DMS 273 treated with DMSO at 0.1 percent for 48 hours (cell line): ENCODE results near the gene PLCG1.

Experiments used
- DNase-seq: peaks from one replicate; lab custom pipeline; 2025; lab: John Stamatoyannopoulos, UW

PLCG1 gene

DNA sequence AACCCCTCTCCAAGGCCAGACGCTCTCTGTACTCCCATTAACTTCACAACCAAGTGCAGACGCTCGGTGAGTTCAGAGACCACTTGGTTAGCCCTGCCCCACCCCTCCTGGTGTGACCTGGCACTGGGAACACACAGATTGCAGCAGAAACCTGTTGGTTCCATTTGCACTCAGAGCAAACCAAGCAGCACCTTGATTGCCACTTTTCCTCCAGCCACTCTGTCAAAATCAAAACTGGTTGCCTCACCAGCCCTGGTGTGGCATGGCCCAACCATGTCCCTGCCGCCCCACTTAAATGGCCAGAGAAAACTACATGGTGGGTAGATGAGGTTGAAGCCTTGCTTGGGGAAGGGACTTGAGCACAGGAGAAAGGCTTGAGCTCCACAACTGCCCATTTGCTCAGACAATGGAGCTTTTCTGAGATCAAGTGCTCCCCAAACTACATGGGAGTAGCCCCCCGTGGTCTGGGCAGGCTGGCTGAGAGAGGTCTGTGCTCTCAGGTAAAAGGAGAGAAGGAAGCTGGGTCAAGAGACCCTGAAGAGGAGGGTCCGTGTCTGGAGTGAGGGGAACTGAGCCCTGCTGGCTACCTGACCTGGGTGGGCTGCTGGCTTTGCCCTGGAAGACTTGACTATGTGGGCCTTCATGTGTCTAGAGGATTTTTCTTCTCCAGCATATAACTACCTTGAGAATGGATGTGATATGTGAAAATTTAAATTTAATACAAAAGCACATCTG, 43.4 kb downstream of the PLCG1 start:
- no peak for DNase-seq

DNA sequence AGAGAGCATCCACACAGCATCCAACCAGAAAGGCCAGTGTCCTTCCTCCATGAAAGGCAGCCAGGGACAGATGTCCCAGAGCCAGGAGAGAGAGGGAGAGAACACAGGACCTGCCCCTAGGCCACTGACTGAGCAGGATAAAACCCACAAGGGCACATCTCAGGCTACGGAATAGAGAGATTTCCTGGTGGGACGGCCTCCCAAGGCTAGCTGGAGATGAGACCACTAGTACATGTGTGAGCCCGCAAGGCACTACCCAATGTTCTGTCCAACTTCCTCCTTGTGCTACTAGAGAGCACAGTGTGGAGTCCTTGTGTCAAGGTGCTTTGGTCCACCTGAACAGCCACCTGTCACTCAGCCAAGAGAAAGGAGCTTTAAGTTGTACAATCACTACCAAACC, 44.2 kb downstream of the PLCG1 start:
- DNase-seq, result no peak

DNA sequence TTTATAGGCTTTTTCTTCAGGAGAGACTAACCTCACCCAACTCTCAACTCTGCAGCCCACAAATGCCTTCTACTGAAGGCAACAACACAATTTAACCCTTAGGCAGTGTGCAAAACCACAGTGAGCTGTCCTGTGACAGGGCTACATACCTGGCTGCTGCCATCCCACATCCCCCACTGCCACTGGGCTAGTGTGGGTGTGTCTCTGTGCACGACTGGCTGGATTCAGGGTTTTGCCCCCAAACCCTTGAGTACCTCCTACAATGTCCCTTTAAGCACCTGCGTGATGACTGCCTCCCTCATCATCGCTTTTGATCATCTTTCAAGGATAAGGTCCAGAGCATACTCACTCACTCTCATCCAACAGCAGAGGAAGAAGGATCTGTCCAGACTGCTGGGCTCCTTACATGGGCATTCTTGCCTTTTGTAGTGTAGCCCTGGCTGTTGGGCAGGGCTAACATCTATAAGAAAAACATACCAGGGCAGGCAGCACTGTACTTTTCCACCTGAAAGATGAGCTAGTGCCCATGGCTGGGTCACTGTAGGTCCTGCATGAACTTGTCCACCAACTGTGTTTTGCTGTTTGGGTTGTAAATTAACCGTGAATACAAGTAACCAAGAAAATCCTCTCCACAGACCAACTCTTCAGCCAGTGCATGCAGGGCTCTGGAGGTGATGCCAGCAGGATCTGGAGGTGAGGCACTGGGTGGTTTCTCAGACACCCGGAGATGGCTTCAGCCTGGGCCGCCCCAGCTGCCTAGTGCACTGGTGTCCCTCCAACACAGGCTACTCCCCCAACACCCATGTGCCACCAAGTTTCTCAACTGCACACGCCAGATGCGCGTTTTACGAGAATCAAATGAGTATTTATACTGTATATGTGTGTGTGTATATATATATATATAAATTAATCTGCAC, 45.2 kb downstream of the PLCG1 start:
- DNase-seq, result no peak

DNA sequence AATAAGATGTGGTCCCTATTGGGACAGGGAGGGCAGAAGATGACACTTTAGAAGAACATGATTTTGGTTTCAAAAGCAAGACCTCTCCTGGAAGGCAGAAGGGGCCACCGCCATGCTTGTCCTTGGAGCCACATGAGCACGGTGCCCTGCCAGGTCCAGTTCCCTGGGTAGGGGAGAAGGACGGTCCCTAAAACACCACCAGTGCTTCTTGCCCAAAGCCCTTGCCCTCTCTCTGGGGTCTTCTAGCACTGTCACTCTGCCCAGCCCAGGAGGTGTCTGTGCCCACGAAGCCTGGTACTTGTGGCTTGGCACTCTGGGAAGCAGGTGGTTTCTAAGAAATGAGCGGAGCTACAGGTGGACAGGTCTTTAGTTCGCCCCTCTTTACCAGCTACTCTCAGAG, 46.0 kb downstream of the PLCG1 start:
- DNase-seq, result no peak

DNA sequence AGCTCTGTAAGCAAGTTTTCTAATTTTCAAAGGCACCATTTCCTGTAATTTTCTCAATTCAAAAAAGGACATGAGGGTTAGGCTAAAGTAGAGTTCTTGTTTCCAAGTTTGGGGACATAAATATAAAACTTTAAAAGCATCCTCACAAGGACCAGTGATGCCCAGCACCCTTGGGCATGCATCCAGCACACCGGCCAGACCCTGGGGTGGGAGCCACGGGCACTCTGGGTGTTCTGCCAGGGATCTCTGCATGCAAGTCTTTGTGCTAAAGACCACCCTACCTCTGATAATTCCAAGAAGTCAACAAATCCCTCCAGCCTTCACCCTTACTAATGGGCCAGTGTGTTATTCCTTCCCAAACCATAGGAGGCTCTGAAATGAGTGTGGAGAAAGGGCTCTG, 46.5 kb downstream of the PLCG1 start:
- no peak for DNase-seq

DNA sequence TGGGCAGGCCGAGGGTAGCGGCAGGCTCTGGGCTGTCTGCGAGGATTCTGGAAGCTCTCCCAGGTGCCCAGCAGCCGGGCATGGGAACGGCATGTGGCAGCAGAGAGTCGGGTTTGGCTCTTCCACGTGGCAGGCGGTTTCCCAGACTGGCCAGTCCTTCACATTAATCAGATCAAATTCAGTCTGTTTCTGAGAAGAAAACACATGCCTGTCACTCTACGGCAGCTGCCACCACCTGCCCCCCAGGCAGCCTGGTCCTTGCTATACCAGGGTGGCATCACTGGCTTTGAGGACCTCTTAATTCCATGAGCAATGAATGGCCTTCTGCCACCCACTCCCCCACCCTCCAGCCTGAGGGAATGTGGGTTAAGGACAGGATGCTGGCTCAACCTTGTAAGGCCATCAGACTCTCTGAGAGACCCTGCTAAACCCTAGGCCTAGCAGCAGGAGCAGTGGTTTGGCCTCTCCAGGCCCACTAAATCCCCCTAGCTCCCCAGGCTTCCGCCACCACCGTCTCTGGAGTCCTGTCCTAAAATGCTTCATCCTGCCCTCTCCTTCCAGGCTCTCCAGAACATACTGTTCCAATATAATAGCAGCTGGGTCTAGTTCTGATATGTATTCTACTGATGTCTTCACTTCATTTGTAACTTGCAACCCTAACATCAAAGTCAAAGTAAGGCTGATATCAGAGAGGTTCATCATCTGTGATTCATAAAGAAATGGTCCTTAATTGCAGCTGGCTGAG, 47.8 kb downstream of the PLCG1 start:
- DNase-seq, result no peak

DNA sequence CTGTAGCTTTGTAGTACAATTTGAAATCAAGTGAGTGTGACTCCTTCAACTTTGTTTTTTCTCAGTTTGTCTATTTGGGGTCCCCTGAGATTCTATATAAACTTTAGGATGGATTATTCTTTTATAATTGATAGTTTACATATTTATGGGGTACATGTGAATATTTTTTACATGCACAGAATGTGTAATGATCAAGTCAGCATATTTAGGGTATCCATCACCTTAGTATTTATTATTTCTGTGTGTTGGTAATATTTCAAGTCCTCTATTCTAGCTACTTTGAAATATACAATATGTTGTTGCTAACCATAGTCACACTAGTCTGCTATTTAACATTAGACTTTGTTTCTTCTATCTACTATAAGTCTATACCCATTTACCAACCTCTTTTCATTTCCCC, 50.3 kb downstream of the PLCG1 start:
- DNase-seq, result no peak

DNA sequence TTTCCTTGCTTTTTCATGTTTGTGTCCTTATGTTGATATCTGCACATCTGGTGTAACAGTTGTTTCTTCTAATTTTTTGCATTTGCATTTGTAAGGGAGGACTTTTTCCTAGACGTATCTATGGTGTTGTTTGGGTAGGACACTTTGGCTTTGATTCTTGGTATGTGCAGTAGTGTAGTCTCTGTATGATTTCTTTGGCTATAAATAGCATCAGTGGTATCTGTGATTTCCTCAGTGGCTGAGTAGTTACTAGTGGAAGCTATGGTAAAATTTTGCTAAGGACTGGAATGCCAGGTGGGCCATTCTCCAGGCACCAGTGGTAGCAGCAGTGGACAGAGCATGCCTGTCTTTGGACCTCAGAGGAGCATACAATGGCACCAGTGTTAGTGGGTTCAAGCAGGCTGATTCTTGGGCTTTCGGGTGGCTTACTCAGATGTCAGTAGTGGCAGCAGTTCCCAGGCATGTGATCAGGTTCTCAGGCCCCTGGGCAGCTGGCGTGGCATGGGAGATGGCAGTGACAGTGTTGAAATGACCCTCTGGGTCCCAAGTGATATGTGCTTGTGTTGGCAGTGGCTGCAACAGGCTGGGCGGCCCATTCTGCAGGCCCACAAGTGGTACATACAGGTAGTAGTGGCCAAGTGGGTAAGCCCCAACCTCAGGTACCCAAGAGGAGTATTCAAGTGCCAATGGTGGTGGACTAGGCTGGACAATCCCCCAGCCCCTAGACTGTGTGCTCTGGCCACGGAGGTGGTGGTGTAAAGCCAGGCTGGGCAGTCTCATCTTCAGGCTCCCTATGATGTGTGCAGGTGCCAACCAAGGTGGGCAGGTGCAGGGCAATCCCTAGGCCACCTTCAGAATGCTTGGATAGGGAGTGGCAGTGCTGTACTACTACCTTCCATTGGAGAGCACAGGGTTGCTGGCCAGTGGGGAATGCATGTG, 54.5 kb downstream of the PLCG1 start:
- DNase-seq, result no peak

DNA sequence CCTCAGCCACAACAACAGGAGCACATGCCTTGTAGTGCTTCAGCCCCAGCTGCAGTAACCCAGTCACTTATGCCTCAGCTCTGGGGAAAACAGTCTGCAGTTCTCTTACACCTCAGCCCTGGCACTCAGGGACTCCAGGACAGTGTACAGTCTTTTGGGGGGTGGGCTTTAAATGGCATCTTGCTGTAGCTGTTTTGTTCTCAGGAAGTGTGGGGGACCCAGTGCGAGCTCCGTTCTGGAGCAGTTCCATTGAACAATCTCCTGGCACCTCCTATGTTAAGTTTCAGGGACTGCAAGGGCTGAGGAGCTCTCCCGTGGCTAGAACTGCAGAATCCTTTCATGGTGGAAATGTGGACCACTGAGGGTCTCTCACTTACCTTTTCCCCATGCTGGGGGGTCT, 55.2 kb downstream of the PLCG1 start:
- no peak for DNase-seq

DNA sequence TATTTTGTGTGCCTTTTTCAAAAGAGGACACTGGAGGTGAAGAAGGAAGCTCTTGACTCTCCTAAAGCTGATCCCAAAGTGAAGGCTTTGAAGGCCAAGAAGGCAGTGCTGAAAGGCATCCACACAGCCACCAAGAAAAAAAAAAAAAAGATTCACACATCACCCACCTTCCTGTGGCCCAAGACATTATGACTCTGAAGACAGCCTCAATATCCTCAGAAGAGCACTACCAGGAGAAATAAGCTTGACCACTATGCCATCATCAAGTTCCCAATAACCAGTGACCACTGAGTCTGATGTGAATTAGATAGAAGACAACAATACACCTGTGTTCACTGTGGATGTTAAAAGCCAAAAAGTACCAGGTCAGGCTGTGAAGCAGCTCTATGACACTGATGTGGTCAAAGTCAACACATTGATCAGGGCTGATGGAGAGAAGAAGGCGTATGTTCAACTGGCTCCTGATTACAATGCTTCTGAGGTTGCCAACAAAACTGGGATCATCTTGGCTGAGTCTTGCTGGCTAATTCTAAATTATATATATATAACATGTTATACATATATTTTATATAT, 59.4 kb downstream of the PLCG1 start:
- DNase-seq, result no peak

DNA sequence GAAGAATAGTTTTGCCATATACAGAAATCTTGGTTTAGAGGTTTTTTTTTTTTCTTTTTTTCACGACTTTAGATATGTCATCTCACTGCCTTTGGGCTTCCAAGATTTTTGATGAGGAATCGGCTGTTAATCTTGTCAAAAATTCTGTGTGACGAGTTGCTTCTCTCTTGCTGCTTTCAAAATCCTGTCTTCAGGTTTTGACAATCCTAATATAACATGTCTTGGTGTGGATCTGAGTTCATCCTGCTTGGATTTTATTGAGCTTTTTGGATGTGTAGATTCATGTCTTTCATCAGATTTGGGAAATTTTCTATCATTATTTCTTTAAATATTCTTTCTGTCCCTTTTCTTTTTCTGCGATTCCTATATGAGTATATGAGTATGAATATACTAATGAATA, 61.1 kb downstream of the PLCG1 start:
- DNase-seq, result no peak

DNA sequence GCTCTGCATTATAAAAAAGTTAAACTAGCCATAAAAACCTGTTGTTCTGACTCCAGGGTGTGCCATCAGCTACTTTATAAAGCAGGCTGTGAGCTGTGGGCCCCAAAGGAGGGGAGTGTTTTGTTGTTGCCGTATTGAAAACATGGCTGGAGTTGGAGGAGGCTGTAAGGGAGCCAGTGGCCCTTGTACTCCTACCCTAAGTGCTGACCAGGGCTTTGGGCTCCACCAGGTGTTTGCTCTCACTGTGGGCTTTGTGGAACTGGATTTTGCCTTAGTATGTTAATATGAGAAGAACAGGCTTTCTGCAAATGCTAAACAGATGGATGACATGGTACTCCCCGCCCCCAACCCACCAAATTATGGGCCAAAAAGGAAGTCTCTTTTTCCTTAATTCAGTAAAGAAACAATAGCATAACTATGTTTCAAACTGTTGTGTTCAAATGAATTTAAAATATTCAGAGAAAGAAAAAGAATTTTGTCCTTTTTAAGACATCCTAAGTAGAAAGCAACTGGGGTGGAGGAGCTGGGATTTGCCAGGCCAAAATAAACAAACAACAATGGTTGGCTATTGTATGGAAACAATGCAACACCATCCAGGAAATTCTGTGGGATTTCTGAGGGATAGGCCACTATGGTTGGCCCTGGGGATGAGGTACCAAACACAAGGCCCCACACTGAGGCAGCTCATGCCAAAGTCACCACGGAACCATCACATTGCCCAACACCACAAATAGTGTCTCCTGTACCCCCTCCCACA, 63.3 kb downstream of the PLCG1 start:
- DNase-seq, result no peak

DNA sequence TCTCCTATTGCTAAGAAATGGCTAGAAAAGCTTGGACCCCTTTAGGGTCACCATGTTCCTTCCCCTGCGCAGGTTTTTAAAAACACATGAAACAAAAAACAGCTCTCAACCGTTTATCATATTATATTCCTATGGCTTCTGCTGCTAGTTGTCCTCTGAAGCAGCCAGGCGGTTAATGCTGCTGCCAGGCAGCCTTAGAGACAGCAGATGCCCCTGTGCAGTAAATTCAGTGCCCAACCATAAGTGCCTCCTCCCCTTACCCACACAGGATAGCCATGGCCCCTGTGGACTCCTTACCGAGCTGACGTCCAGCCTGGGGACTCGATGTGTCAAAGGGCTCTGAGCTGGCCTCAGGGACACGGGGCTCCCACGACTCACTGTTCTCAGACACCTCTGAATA, 64.4 kb downstream of the PLCG1 start:
- no peak for DNase-seq

DNA sequence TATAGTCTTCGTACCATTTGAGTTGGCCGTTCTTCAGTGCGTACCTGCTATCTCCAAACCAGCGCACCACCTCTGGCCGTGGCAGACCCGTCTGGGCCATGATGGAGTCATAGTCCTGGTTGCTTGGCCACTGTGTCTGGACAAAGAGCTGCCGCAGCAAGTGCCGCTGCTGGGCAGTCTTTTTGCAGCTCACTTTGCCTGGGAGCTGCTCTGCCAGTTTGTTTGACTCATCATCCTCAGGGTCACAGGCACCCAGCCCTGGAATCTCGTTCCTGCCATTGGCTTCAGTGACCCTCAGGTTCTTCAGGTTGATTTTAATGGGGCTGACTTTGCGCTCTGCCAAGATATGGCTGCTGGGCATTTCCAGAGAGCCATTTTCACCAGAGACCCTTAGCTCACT, 65.1 kb downstream of the PLCG1 start:
- no peak for DNase-seq

DNA sequence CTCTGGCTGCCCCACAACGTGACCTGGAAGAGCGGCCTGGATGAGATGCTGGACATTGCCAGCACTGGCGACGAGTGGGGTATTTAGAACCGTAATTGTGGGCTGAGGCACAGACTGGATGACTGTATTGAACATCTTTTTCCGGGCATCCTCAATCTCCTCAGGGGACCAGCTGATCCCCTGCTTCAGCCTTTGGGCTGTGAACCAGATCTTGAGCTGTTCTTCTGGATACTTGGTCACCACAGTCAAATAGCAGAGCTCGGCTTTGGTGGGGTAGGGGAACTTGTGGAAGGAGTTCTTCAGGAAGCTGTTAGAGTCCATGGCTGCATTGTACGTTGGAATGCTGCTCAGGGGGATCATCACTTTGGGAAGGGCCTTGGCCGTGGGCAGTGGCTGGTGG, 66.3 kb downstream of the PLCG1 start:
- no peak for DNase-seq

DNA sequence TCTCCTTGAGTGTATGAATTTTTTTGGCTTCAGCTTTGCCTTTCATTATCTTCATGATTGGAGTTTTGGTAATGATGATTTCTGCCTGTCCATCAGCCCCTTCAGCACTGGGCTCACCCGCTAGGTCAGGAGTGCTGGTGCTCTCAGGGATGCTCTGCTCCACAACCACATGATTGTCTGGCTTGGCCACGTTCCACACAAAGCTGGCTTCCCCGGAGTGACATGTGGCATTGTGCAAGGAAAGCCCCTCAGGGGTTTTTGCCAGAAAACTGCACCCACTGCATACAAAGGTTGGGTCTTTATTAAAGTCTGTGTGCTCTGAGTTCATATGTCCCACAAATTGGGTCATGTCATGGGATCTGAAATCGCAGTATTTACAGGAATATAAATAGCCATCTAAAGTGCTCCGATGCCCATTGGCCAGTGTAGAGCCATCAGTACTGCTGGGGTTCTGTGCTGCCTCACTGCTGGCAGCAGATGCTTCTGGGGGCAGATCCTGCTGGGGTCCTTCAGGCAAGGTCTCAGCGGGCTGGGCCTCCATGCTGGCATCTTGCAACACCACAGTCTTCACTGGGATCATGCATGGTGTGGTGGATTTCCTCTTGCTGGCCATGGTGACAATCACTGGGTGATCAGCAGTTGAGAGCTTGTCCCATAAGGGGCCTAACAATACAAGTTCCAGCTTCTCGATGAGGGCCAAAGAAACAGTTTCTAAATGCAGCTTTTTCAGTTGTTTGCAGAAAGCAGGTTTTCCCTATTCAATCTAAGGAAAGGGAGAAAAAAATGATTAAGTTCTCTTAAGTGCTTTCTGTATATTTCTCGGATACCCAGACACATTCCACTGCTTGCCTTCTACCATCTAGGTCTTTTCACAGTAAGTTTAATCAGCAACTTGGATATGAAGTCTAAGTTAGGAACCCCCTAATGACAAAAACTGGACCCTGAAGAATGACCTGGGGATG, 67.2 kb downstream of the PLCG1 start:
- DNase-seq, result no peak

DNA sequence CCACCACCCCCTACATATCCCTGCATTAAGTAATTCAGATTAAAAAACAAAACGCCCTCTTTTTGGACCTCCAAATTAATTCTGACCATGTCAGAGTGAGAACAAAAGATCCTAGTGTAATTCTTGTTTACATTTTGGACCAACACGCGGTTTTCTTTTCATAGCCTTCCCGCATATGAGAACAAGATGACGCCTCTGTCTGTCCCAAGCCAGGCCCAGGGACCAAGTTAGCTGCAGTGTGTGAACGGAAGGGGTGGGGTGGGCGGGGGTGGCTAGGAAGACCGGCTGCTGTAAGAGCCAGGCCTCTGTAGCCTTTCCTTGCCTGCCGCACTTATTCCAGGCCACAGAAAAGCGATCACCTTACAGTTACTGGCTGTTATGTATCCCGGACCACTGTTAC, 68.0 kb downstream of the PLCG1 start:
- no peak for DNase-seq

DNA sequence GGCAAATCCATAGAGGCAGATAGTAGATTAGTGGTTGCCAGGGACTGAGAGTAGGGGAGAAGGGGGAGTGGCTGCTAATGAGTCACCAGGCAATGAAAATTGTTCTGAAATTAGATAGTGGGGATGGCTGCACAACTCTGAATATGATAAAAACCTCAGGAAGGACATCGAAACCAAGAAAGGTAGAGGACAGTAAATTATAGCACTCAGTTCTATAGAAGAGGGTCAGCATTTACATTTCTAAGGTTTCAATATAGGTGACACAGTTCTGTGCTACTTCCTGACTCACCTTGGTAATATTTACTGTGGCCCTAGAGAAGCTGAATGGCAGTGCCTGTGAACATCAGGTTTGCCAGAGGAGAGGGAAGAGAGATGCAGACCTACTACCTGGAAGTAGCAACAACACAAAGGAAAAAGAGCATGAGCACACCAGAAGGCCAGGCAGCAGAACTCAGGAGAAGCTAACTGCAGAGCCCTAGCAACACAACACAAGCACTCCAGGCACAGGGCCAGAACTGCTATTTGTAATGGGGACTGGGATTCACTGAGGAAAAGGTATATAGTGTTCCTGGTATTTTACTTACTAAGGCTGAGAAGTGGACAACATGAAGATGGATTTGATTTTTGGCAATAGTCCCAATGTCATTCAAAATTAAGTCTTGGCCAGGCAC, 75.9 kb downstream of the PLCG1 start:
- no peak for DNase-seq

DNA sequence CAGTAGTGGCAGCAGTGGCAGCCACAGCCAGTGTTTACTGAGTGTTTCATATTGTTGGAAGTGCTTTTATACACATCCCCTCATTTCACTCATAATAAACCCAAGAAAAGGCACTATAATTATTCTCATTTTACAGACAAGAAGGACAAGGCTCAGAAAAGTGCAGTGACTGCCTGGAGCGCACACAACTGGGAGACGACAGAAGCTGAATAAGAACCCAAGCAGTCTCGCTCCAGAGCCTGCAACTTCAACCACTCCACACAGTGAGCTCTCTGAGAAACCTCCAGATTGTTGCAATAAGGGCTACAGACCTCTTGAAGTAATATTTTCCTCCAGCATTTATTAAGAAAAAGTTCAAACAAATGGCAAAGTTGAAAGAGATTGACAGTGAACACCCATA, 76.9 kb downstream of the PLCG1 start:
- DNase-seq, result no peak
